GM23338 (cell line): ENCODE results near the gene GPRIN1. TPM values are rescaled to one million over a fixed set of nuclear protein-coding genes. Genes with fewer than 3 reads are reported as not detected.

Source experiments
- ATAC-seq: fragments of 200-7000 bp; cut with Tn5 transposase; 3 replicates; pipeline ENCODE4 v1.9.1; 2020
- DNase-seq: peaks from one replicate; pipeline ENCODE4 v3.0.0-alpha.2; 2015; ENCODE audit warnings: low spot score
- H2AFZ ChIP-seq: fragments of 200-600 bp; sonication (generic); 2 replicates; pipeline ENCODE4 v1.8.0; 2016; ENCODE audit warnings: antibody characterized with exemption, mild to moderate bottlenecking, moderate library complexity
- H3F3A ChIP-seq: fragments of 200-600 bp; sonication (generic); replicated peaks from 2 replicates; pipeline ENCODE4 v1.8.0; 2017; ENCODE audit warnings: antibody characterized with exemption, mixed run types, low read depth
- H3K27ac ChIP-seq: fragments of 200-600 bp; sonication (generic); 2 replicates; pipeline ENCODE4 v1.6.1; 2016; ENCODE audit warnings: low read depth
- H3K27me3 ChIP-seq: fragments of 200-600 bp; sonication (generic); 2 replicates; pipeline ENCODE4 v1.8.0; 2016; ENCODE audit warnings: mild to moderate bottlenecking, mixed run types, moderate library complexity; ENCODE audit not compliant: insufficient read depth
- H3K36me3 ChIP-seq: fragments of 200-600 bp; sonication (generic); 2 replicates; pipeline ENCODE4 v1.8.0; 2016; ENCODE audit warnings: mild to moderate bottlenecking; ENCODE audit not compliant: insufficient read depth
- H3K4me1 ChIP-seq: fragments of 200-600 bp; sonication (generic); 2 replicates; pipeline ENCODE4 v1.8.0; 2016; ENCODE audit warnings: mild to moderate bottlenecking, moderate library complexity; ENCODE audit not compliant: insufficient read depth
- H3K4me2 ChIP-seq: fragments of 200-600 bp; sonication (generic); 2 replicates; pipeline ENCODE4 v1.7.1; 2017; ENCODE audit warnings: mixed run types
- H3K4me3 ChIP-seq: fragments of 200-600 bp; sonication (generic); 2 replicates; pipeline ENCODE4 v1.6.1; 2016; ENCODE audit warnings: mixed run types
- H3K79me2 ChIP-seq: fragments of 200-600 bp; sonication (generic); replicated peaks from 2 replicates; pipeline ENCODE4 v1.8.0; 2017; ENCODE audit warnings: mild to moderate bottlenecking; ENCODE audit not compliant: insufficient read depth
- H3K9me2 ChIP-seq: fragments of 200-600 bp; sonication (generic); 2 replicates; pipeline ENCODE4 v1.8.0; 2017; ENCODE audit not compliant: insufficient read depth
- H4K20me1 ChIP-seq: fragments of 200-600 bp; sonication (generic); replicated peaks from 2 replicates; pipeline ENCODE4 v1.8.0; 2017; ENCODE audit warnings: mild to moderate bottlenecking; ENCODE audit not compliant: insufficient read depth
- H3K27ac Mint-ChIP-seq: 2 replicates; pipeline ENCODE4 v1.8.0; 2020; ENCODE audit warnings: inconsistent platforms, mild to moderate bottlenecking, moderate library complexity, mixed read lengths
- H3K27me3 Mint-ChIP-seq: 3 replicates; pipeline ENCODE4 v1.8.0; 2022; ENCODE audit warnings: low read depth, mild to moderate bottlenecking, moderate library complexity, mixed read lengths, inconsistent platforms; ENCODE audit not compliant: insufficient read depth, poor library complexity
- H3K36me3 Mint-ChIP-seq: 3 replicates; pipeline ENCODE4 v1.8.0; 2021; ENCODE audit warnings: low read depth, mild to moderate bottlenecking, inconsistent platforms, moderate library complexity, mixed read lengths
- H3K4me1 Mint-ChIP-seq: 3 replicates; pipeline ENCODE4 v1.8.0; 2020; ENCODE audit warnings: mild to moderate bottlenecking, inconsistent platforms, mixed read lengths
- H3K4me3 Mint-ChIP-seq: 3 replicates; pipeline ENCODE4 v1.8.0; 2021; ENCODE audit warnings: moderate library complexity, mild to moderate bottlenecking, inconsistent platforms, mixed read lengths
- H3K9me3 Mint-ChIP-seq: 3 replicates; pipeline ENCODE4 v1.8.0; 2020; ENCODE audit warnings: moderate library complexity, mild to moderate bottlenecking, inconsistent platforms, mixed read lengths
- CREB1 ChIP-seq: fragments of 250-450 bp; sonication (Bioruptor Pico); IDR thresholded peaks from 2 replicates; pipeline ENCODE4 v1.5.0; 2020; ENCODE audit warnings: low read depth, mild to moderate bottlenecking, moderate library complexity
- EZH2 ChIP-seq: fragments of 200-600 bp; sonication (generic); IDR thresholded peaks from one replicate; pipeline ENCODE4 v1.8.0; 2017; ENCODE audit warnings: antibody characterized with exemption, mild to moderate bottlenecking, low read depth; ENCODE audit not compliant: unreplicated experiment
- EZH2phosphoT487 ChIP-seq: fragments of 200-600 bp; sonication (generic); IDR thresholded peaks from one replicate; pipeline ENCODE4 v1.8.1; 2018; ENCODE audit warnings: antibody characterized with exemption; ENCODE audit not compliant: unreplicated experiment
- JUNB ChIP-seq: IDR thresholded peaks from one replicate; pipeline ENCODE4 v1.6.1; 2016; ENCODE audit warnings: antibody characterized with exemption; ENCODE audit not compliant: unreplicated experiment
- NANOG ChIP-seq: IDR thresholded peaks from 2 replicates; pipeline ENCODE4 v1.6.1; 2016; ENCODE audit warnings: antibody characterized with exemption, borderline replicate concordance
- POLR2AphosphoS5 ChIP-seq: IDR thresholded peaks from 2 replicates; pipeline ENCODE4 v1.6.1; 2016; ENCODE audit warnings: antibody characterized with exemption, low read depth
- STAT1 ChIP-seq: IDR thresholded peaks from one replicate; pipeline ENCODE4 v1.6.1; 2016; ENCODE audit warnings: antibody characterized with exemption; ENCODE audit not compliant: unreplicated experiment
- ZNF114 ChIP-seq: fragments of 250-450 bp; sonication (Bioruptor Pico); IDR thresholded peaks from 2 replicates; pipeline ENCODE4 v1.5.0; 2020; ENCODE audit warnings: mild to moderate bottlenecking, moderate library complexity
- ZNF331 ChIP-seq: fragments of 250-450 bp; sonication (Bioruptor Pico); IDR thresholded peaks from 2 replicates; pipeline ENCODE4 v1.5.0; 2020; ENCODE audit warnings: low read depth, mild to moderate bottlenecking, moderate library complexity
- polyA plus RNA-seq: library from polyadenylated mRNA; unstranded; fragments of >200 nt; fragmentation: Nextera tagmentation; extraction: Ambion mirVana; gene quantifications from 2 replicates; pipeline ENCODE4 v1.2.1, GENCODE V29; 2016
- total RNA-seq: library from RNA; depleted of rRNA; stranded (reverse); fragments of >200 nt; shearing (Covaris generic); gene quantifications from 2 replicates; pipeline ENCODE4 v1.2.3, GENCODE V29; 2014
- TF ChIP-seq, protein P1 (sequence below): IDR thresholded peaks from one replicate; pipeline ENCODE4 v1.6.1; 2018; ENCODE audit warnings: antibody characterized with exemption; ENCODE audit not compliant: unreplicated experiment
- TF ChIP-seq, protein P2 (sequence below): fragments of 250-450 bp; sonication (Bioruptor Pico); IDR thresholded peaks from 2 replicates; pipeline ENCODE4 v1.5.0; 2020; ENCODE audit warnings: mild to moderate bottlenecking, moderate library complexity
- TF ChIP-seq, protein P3 (sequence below): IDR thresholded peaks from 2 replicates; pipeline ENCODE4 v1.6.1; 2016; ENCODE audit warnings: antibody characterized with exemption
- TF ChIP-seq, protein P4 (sequence below), 2 experiments: fragments of 200-600 bp in 1 of 2; sonication (generic) in 1 of 2; conservative IDR thresholded peaks; 2 replicates each; pipeline versions ENCODE4 v1.5.1 to v1.6.1; 2016 to 2017; ENCODE audit warnings: antibody characterized with exemption in 2 of 2, low read depth in 2 of 2, mild to moderate bottlenecking in 2 of 2, moderate library complexity in 1 of 2

GPRIN1 gene
- total and polyA plus RNA-seq, 2 experiments from 2014 or later: 3.8 to 14.6 TPM

DNA sequence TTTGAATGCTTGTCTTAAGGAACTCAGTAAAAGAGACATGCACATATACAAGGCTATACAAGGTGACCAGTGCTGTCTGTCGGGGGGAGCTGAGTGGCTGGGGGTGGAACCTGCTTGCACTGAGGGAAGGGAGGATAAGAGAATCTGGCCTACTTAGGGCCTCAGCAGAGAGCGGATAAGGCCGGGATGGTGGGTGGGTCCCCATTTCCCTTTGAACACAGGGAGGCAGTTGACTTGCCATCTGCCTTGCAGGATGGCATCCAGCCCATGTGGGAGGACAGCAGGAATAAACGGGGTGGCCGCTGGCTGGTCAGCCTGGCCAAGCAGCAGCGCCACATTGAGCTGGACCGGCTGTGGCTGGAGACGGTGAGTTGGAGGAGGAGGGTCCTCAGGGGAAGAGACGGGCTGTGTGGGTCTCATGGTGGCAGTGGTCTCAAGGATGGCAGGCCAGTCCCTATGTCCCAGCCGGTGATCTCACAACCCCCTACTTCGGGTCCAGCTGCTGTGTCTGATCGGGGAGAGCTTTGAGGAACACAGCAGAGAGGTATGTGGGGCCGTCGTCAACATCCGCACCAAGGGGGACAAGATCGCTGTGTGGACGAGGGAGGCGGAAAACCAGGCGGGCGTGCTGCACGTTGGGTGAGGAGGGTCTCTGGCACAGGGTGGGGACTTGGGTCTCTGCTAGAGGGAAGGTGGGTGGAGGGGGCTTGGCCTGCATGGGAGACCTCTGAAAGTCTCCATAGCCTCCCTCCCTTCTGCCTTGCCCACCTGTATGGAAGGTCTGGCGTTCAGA, 35.1 kb upstream of the GPRIN1 start:
- no peak overlapping the region for H3K27ac Mint-ChIP-seq

More for the DNA sequence above, 35.1 kb upstream of the GPRIN1 start:
- Mint-ChIP-seq H3K36me3 (no peaks in the 10 kb centered on the region), H3K27me3 (peaks cover 12% of the 10 kb centered on the region), H3K4me1 (peaks cover 39% of the 10 kb centered on the region), H3K9me3 (no peaks in the 10 kb centered on the region; the same call in 2 of the 3 replicates), H3K4me3 (no peak overlapping the region)
- TF ChIP-seq, protein P1, sequence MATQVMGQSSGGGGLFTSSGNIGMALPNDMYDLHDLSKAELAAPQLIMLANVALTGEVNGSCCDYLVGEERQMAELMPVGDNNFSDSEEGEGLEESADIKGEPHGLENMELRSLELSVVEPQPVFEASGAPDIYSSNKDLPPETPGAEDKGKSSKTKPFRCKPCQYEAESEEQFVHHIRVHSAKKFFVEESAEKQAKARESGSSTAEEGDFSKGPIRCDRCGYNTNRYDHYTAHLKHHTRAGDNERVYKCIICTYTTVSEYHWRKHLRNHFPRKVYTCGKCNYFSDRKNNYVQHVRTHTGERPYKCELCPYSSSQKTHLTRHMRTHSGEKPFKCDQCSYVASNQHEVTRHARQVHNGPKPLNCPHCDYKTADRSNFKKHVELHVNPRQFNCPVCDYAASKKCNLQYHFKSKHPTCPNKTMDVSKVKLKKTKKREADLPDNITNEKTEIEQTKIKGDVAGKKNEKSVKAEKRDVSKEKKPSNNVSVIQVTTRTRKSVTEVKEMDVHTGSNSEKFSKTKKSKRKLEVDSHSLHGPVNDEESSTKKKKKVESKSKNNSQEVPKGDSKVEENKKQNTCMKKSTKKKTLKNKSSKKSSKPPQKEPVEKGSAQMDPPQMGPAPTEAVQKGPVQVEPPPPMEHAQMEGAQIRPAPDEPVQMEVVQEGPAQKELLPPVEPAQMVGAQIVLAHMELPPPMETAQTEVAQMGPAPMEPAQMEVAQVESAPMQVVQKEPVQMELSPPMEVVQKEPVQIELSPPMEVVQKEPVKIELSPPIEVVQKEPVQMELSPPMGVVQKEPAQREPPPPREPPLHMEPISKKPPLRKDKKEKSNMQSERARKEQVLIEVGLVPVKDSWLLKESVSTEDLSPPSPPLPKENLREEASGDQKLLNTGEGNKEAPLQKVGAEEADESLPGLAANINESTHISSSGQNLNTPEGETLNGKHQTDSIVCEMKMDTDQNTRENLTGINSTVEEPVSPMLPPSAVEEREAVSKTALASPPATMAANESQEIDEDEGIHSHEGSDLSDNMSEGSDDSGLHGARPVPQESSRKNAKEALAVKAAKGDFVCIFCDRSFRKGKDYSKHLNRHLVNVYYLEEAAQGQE: no peak
- TF ChIP-seq, protein P2, sequence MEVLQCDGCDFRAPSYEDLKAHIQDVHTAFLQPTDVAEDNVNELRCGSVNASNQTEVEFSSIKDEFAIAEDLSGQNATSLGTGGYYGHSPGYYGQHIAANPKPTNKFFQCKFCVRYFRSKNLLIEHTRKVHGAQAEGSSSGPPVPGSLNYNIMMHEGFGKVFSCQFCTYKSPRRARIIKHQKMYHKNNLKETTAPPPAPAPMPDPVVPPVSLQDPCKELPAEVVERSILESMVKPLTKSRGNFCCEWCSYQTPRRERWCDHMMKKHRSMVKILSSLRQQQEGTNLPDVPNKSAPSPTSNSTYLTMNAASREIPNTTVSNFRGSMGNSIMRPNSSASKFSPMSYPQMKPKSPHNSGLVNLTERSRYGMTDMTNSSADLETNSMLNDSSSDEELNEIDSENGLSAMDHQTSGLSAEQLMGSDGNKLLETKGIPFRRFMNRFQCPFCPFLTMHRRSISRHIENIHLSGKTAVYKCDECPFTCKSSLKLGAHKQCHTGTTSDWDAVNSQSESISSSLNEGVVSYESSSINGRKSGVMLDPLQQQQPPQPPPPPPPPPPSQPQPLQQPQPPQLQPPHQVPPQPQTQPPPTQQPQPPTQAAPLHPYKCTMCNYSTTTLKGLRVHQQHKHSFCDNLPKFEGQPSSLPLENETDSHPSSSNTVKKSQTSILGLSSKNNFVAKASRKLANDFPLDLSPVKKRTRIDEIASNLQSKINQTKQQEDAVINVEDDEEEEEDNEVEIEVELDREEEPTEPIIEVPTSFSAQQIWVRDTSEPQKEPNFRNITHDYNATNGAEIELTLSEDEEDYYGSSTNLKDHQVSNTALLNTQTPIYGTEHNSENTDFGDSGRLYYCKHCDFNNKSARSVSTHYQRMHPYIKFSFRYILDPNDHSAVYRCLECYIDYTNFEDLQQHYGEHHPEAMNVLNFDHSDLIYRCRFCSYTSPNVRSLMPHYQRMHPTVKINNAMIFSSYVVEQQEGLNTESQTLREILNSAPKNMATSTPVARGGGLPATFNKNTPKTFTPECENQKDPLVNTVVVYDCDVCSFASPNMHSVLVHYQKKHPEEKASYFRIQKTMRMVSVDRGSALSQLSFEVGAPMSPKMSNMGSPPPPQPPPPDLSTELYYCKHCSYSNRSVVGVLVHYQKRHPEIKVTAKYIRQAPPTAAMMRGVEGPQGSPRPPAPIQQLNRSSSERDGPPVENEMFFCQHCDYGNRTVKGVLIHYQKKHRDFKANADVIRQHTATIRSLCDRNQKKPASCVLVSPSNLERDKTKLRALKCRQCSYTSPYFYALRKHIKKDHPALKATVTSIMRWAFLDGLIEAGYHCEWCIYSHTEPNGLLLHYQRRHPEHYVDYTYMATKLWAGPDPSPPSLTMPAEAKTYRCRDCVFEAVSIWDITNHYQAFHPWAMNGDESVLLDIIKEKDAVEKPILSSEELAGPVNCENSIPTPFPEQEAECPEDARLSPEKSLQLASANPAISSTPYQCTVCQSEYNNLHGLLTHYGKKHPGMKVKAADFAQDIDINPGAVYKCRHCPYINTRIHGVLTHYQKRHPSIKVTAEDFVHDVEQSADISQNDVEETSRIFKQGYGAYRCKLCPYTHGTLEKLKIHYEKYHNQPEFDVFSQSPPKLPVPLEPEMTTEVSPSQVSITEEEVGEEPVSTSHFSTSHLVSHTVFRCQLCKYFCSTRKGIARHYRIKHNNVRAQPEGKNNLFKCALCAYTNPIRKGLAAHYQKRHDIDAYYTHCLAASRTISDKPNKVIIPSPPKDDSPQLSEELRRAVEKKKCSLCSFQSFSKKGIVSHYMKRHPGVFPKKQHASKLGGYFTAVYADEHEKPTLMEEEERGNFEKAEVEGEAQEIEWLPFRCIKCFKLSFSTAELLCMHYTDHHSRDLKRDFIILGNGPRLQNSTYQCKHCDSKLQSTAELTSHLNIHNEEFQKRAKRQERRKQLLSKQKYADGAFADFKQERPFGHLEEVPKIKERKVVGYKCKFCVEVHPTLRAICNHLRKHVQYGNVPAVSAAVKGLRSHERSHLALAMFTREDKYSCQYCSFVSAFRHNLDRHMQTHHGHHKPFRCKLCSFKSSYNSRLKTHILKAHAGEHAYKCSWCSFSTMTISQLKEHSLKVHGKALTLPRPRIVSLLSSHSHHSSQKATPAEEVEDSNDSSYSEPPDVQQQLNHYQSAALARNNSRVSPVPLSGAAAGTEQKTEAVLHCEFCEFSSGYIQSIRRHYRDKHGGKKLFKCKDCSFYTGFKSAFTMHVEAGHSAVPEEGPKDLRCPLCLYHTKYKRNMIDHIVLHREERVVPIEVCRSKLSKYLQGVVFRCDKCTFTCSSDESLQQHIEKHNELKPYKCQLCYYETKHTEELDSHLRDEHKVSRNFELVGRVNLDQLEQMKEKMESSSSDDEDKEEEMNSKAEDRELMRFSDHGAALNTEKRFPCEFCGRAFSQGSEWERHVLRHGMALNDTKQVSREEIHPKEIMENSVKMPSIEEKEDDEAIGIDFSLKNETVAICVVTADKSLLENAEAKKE: no peak
- TF ChIP-seq ZNF331 (CRISPR knock-in tag): no peak
- no peak for TF ChIP-seq CREB1
- no peak for TF ChIP-seq POLR2AphosphoS5
- TF ChIP-seq, protein P3, sequence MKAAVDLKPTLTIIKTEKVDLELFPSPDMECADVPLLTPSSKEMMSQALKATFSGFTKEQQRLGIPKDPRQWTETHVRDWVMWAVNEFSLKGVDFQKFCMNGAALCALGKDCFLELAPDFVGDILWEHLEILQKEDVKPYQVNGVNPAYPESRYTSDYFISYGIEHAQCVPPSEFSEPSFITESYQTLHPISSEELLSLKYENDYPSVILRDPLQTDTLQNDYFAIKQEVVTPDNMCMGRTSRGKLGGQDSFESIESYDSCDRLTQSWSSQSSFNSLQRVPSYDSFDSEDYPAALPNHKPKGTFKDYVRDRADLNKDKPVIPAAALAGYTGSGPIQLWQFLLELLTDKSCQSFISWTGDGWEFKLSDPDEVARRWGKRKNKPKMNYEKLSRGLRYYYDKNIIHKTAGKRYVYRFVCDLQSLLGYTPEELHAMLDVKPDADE: no peak
- TF ChIP-seq STAT1: no peak
- no peak for TF ChIP-seq EZH2phosphoT487
- no peak for TF ChIP-seq JUNB
- TF ChIP-seq, protein P4, sequence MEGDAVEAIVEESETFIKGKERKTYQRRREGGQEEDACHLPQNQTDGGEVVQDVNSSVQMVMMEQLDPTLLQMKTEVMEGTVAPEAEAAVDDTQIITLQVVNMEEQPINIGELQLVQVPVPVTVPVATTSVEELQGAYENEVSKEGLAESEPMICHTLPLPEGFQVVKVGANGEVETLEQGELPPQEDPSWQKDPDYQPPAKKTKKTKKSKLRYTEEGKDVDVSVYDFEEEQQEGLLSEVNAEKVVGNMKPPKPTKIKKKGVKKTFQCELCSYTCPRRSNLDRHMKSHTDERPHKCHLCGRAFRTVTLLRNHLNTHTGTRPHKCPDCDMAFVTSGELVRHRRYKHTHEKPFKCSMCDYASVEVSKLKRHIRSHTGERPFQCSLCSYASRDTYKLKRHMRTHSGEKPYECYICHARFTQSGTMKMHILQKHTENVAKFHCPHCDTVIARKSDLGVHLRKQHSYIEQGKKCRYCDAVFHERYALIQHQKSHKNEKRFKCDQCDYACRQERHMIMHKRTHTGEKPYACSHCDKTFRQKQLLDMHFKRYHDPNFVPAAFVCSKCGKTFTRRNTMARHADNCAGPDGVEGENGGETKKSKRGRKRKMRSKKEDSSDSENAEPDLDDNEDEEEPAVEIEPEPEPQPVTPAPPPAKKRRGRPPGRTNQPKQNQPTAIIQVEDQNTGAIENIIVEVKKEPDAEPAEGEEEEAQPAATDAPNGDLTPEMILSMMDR (conservative IDR thresholded peaks at IDR 0.05; ENCODE audit: low read depth in 2 of 2): no peak
- no peak for TF ChIP-seq ZNF114 (CRISPR knock-in tag)
- TF ChIP-seq EZH2: no peak
- TF ChIP-seq NANOG: no peak
- Histone ChIP-seq H3K9me2 (no peaks in the 10 kb centered on the region), H4K20me1 (no peaks in the 10 kb centered on the region), H3K4me3 (no peak overlapping the region), H3K4me2 (no peak overlapping the region), H3K79me2 (peaks cover 19% of the 10 kb centered on the region), H3K4me1 (peaks cover 11% of the 10 kb centered on the region), H2AFZ (no peak overlapping the region), H3K36me3 (no peaks in the 10 kb centered on the region), H3K27ac (no peak overlapping the region), H3K27me3 (no peaks in the 10 kb centered on the region), H3F3A (0 out of 2 replicates have a peak, but pooled peaks cover 5% of the 10 kb centered on the region)
- DNase-seq (no peak), ATAC-seq (no peak)
